HEK293T (cell line): ENCODE results near the gene SLC38A10.

ENCODE experiments used
- CTCF ChIA-PET: fragments of 350-600 bp; formaldehyde crosslinking; extraction: SDS; loops from one replicate; lab custom pipeline; 2021; ENCODE audit warnings: antibody characterized with exemption, inconsistent platforms; lab: Yijun Ruan, JAX
- POLR2A ChIA-PET: fragments of 350-600 bp; formaldehyde crosslinking; extraction: SDS; loops from one replicate; lab custom pipeline; 2020; ENCODE audit warnings: antibody characterized with exemption, inconsistent platforms; lab: Yijun Ruan, JAX
- DNase-seq: peaks from one replicate; pipeline ENCODE4 v3.0.0; 2012; ENCODE audit warnings: mixed read lengths; ENCODE audit errors: extremely low spot score
- ARNT ChIP-seq: fragments of 450-650 bp; IDR thresholded peaks from 2 replicates; pipeline ENCODE4 v1.6.1; 2017; ENCODE audit warnings: mild to moderate bottlenecking
- BHLHE40 ChIP-seq: fragments of 450-650 bp; IDR thresholded peaks from 2 replicates; pipeline ENCODE4 v1.6.1; 2016; ENCODE audit warnings: mild to moderate bottlenecking, moderate library complexity, borderline replicate concordance
- CTBP1 ChIP-seq: fragments of 450-650 bp; IDR thresholded peaks from 2 replicates; pipeline ENCODE4 v1.6.1; 2016; ENCODE audit warnings: borderline replicate concordance
- ELF4 ChIP-seq: fragments of 450-650 bp; IDR thresholded peaks from 2 replicates; pipeline ENCODE4 v1.6.1; 2017; ENCODE audit warnings: antibody characterized with exemption
- FOXA1 ChIP-seq: fragments of 450-650 bp; IDR thresholded peaks from 2 replicates; pipeline ENCODE4 v1.6.1; 2016; ENCODE audit warnings: mild to moderate bottlenecking
- FOXK2 ChIP-seq: fragments of 450-650 bp; IDR thresholded peaks from 2 replicates; pipeline ENCODE4 v1.6.1; 2016; ENCODE audit warnings: mild to moderate bottlenecking
- FOXM1 ChIP-seq: fragments of 450-650 bp; IDR thresholded peaks from 2 replicates; pipeline ENCODE4 v1.6.1; 2017; ENCODE audit warnings: mild to moderate bottlenecking, borderline replicate concordance
- HDGF ChIP-seq: fragments of 450-650 bp; IDR thresholded peaks from 2 replicates; pipeline ENCODE4 v1.6.1; 2017; ENCODE audit warnings: antibody characterized with exemption, borderline replicate concordance
- L3MBTL2 ChIP-seq: fragments of 450-650 bp; conservative IDR thresholded peaks from 2 replicates; pipeline ENCODE4 v1.6.1; 2016; ENCODE audit warnings: mild to moderate bottlenecking
- LEF1 ChIP-seq: fragments of 450-650 bp; IDR thresholded peaks from 2 replicates; pipeline ENCODE4 v1.6.1; 2017; ENCODE audit warnings: mild to moderate bottlenecking, borderline replicate concordance
- NFRKB ChIP-seq: fragments of 450-650 bp; IDR thresholded peaks from 2 replicates; pipeline ENCODE4 v1.6.1; 2016; ENCODE audit warnings: mild to moderate bottlenecking, moderate library complexity
- PKNOX1 ChIP-seq: fragments of 450-650 bp; IDR thresholded peaks from 2 replicates; pipeline ENCODE4 v1.6.1; 2016
- SP1 ChIP-seq: fragments of 450-650 bp; IDR thresholded peaks from 2 replicates; pipeline ENCODE4 v1.6.1; 2017
- SUZ12 ChIP-seq: fragments of 450-650 bp; IDR thresholded peaks from 2 replicates; pipeline ENCODE4 v1.6.1; 2016; ENCODE audit warnings: mild to moderate bottlenecking
- TARDBP ChIP-seq: fragments of 450-650 bp; IDR thresholded peaks from 2 replicates; pipeline ENCODE4 v1.6.1; 2016
- ZNF384 ChIP-seq: fragments of 450-650 bp; IDR thresholded peaks from 2 replicates; pipeline ENCODE4 v1.6.1; 2016

SLC38A10 gene

GRCh38 chr17:81286491-81287145 is 8.5 kb downstream of the SLC38A10 start:
- POLR2A ChIA-PET = no interaction called here

GRCh38 chr17:81285894-81286293 is 9.2 kb downstream of the SLC38A10 start:
- no peak for TF ChIP-seq SP1
- no peak for TF ChIP-seq FOXA1
- no peak for TF ChIP-seq BHLHE40
- TF ChIP-seq FOXM1 = no peak
- no peak for TF ChIP-seq TARDBP
- TF ChIP-seq ZNF384 = no peak
- TF ChIP-seq SUZ12 = no peak
- TF ChIP-seq FOXK2 = no peak
- TF ChIP-seq NFRKB = no peak
- no peak for TF ChIP-seq PKNOX1
- no peak for TF ChIP-seq L3MBTL2
- no peak for TF ChIP-seq LEF1
- TF ChIP-seq HDGF = no peak
- no peak for TF ChIP-seq ARNT
- no peak for TF ChIP-seq CTBP1
- TF ChIP-seq ELF4 = no peak
- ChIA-PET CTCF (interaction anchor here (0.6 kb wide), 1 partner anchor 11 kb away, joined by 3 read pairs; no protein-coding TSS in a partner anchor), POLR2A (no interaction called here)
- DNase-seq = no peak

More at GRCh38 chr17:81286491-81287145, 8.5 kb downstream of the SLC38A10 start:
- no peak for DNase-seq
- TF ChIP-seq ARNT (no peak), ZNF384 (no peak), LEF1 (no peak)
- CTCF ChIA-PET = no interaction called here

- ChIA-PET CTCF (interaction anchor here (0.6 kb wide), 1 partner anchor 11 kb away, joined by 3 read pairs; no protein-coding TSS in a partner anchor), POLR2A (no interaction called here)
- TF ChIP-seq PKNOX1 = no peak
- no peak for TF ChIP-seq ARNT
- TF ChIP-seq BHLHE40 = no peak
- no peak for TF ChIP-seq CTBP1
- TF ChIP-seq HDGF = no peak
- no peak for TF ChIP-seq NFRKB
- no peak for TF ChIP-seq FOXK2
- no peak for TF ChIP-seq SP1
- TF ChIP-seq ELF4 = no peak
- TF ChIP-seq ZNF384 = no peak
- no peak for TF ChIP-seq FOXM1
- no peak for TF ChIP-seq SUZ12
- no peak for TF ChIP-seq L3MBTL2
- TF ChIP-seq FOXA1 = no peak
- no peak for TF ChIP-seq TARDBP
- no peak for TF ChIP-seq LEF1
- DNase-seq = no peak
Observed at GRCh38 chr17:81285179-81285878, 9.8 kb downstream of the SLC38A10 start.

GRCh38 chr17:81282876-81283275 is 12.2 kb downstream of the SLC38A10 start:
- CTCF ChIA-PET = no interaction called here
- POLR2A ChIA-PET = no interaction called here
- no peak for TF ChIP-seq FOXA1
- TF ChIP-seq SP1 = no peak
- no peak for TF ChIP-seq L3MBTL2
- TF ChIP-seq SUZ12 = no peak
- no peak for TF ChIP-seq ZNF384
- no peak for TF ChIP-seq TARDBP
- no peak for TF ChIP-seq FOXM1

GRCh38 chr17:81282141-81282540 is 13.0 kb downstream of the SLC38A10 start:
- ChIA-PET CTCF (no interaction called here), POLR2A (no interaction called here)
- TF ChIP-seq ELF4 = no peak
- no peak for TF ChIP-seq PKNOX1
- no peak for DNase-seq

More at GRCh38 chr17:81282876-81283275, 12.2 kb downstream of the SLC38A10 start:
- no peak for DNase-seq

- POLR2A ChIA-PET = interaction anchor here (0.7 kb wide), 1 partner anchor 15 kb away, joined by 3 read pairs; the partner anchor contains the start of gene SLC38A10
- CTCF ChIA-PET = interaction anchor here (1.1 kb wide), 1 partner anchor 11 kb away, joined by 5 read pairs; no protein-coding TSS in a partner anchor
- DNase-seq = no peak
- TF ChIP-seq CTBP1 (no peak), ARNT (no peak), NFRKB (no peak), FOXA1 (no peak), PKNOX1 (no peak), FOXK2 (no peak), SP1 (no peak), FOXM1 (no peak), SUZ12 (no peak), HDGF (no peak), LEF1 (no peak), ELF4 (no peak), TARDBP (no peak), L3MBTL2 (no peak), BHLHE40 (no peak), ZNF384 (no peak)
Observed at GRCh38 chr17:81280571-81280970, 14.5 kb downstream of the SLC38A10 start.
